Measurements from ENCODE around the gene UNC13D.

UNC13D gene

DNA sequence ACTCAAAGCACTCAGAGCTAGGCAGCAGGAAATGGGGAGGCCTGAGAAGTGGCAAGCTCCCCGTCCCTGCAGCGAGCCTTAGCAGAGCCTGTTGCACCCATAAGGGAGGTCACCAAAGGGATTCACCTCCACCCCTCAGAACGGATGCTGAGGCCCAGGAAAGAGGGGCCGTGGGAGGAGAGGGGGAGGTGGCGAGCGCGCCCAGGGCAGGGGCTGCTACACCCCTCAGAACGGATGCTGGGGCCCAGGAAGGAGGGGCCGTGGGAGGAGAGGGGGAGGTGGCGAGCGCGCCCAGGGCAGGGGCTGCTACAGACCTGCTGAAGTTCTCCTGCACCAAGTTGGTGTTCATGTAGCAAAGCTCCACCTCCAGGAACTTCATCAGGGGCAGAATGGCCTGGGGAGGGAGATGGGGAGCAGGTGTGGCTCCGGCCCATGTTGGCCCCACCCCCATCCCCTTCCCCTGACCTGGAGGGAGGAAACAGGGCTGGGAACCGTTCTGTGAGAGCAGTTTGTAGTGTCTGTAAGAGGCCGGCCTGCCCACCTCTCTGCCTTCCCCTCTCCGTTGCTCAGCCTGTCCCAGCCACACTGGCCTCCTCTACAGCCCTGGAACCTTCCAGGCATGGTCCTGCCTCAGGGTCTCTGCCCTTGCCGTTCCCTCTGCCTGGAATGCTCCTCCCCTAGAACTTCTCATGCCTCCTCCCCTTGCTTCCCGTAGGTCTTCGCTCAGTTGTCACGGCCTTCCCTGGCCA, 11.4 kb downstream of the UNC13D start:
- peak; percentile 30 for DNase-seq

DNA sequence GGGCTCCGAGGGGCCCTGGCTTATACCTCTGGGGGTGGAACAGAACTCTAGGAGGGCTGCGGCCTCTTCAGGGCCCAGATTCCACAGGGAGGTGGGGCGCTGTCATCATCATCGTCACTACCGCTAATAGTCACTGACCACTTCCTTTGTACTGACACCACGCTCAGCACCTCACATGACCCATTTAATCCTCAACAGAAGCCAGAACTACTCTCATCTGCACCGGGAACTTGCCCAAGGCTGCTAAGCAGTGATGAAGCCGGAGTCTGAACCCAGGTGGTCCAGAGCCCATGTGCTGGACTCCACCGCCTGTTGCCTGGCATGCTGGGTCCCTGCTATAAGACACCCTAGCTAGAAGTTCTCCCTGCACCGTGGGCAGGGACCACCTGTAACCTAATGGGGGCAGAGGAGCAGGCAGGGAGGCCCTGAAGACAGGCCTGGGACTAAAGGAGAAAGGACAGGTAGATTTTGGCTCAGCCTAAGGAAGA, 12.0 kb downstream of the UNC13D start:
- peak; percentile 60 for DNase-seq

DNA sequence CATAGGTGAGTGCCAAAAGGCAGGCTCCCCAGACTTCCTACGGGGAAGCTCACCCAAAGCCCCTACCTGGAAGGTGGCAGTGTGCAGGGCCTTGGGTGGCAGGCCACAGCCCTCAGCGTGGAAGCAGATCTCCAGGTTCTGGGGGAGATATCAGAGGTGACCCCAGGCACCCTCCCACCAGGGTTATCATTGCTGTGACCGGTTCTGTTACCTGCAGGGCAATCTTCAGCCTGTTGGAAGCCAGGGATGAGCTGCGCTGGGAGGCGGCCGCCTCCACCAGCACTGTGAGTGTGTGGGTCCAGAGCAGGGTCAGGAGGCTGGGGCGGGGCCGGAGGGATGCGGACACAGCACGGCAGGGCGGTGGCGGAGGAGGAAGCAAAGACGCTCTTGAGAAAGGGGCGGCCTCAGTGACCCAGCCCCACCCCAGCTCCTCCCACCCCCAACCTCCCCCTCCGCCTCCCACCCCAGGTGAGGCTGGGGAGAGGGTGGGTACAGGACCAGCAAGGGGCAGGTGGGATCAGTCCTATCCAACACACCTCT, 13.1 kb downstream of the UNC13D start:
- DNase-seq, result no peak

DNA sequence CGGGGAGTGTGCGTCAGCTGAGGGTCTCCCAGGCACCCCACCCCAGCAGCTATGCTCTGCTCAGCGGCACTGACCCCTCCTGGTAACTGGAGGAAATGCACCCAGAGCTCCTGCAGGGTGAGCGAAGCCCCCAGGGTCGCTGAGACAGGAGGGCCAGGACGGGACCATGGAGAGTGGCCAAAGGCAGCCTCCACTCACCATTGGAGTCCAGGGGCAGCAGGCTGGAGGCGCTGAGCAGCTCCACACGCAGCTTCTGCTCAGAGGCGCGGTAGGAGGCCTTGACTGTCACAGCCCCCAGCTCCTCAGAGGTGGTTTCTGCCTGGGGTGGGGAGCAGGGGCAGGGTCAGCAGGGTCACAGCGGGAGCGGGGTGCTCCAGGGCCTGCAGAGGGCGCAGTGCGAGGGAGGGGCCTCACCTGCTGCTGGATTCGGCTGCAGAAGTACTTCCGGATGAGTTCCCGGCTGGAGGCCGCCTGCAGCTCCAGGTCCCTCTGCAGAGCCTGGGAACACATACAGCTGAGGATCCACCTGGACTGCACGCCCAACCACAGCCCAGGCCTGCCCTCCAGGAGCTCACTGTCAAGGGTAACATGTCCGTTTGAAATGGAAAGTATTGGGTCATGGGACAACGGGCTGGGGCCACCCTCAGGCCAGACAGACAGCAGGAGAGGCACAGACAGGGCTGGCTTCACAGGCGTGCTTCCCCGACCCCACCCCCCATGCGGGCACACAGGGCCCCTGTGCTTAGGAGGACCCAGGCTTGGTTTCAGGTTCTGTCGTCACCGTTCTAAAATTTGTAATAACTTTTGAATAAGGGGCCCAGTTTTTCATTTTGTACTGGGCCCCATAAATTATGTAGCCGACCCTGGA, 13.8 kb downstream of the UNC13D start:
- peak; percentile 62 for DNase-seq

DNA sequence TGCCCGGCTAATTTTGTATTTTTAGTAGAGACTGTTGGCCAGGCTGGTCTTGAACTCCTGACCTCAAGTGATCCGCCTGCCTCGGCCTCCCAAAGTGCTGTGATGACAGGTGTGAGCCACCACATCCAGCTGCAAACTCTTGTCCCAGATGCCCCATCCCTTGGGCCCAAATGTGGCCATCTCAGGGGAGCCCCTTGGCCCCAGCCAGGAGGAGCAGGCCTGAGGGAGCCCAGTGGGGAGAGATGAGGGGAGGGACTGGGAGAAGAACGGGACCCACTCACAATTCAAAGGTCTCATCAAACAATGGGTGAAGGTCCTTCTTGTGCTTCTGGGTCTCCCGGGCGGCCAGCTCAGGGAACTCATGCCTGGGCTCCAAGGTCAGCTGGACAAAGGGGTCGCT, 14.5 kb downstream of the UNC13D start:
- DNase-seq, result no peak

DNA sequence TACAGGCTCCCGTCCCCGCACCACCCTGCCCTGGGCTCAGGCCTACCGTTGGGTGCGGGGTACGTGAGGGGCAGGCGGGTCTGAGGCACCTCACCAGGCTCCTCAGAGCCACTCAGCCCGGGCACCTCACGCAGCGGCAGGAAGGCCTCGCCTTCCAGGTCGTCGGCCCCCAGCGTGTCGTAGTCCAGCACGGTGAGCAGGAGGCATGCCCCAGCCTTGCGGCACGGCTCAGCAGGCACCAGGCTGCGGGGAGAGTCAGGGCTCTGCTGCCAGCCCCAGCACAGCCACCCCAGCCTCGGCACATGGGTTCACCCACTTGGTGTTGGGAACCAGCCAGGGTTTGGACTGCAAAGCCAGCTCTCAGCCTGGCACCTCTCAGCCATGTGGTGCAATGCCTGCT, 15.5 kb downstream of the UNC13D start:
- no peak for DNase-seq

DNA sequence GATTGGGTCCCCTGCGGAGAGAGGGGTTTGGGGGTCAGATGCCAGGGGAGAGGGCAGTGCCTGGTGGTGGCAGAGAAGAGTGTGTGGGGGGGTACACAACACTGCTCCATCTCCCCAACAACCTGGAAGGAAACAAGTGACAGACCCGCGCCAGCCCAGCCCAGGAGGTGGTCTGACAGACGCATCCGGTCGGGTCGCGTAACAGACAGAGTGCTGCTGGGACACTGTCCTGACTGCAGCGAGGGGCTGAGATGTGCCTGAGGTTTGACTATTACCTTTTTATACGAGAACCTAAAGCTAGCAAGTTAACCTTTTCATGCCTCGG, 16.2 kb downstream of the UNC13D start:
- DNase-seq, result no peak

DNA sequence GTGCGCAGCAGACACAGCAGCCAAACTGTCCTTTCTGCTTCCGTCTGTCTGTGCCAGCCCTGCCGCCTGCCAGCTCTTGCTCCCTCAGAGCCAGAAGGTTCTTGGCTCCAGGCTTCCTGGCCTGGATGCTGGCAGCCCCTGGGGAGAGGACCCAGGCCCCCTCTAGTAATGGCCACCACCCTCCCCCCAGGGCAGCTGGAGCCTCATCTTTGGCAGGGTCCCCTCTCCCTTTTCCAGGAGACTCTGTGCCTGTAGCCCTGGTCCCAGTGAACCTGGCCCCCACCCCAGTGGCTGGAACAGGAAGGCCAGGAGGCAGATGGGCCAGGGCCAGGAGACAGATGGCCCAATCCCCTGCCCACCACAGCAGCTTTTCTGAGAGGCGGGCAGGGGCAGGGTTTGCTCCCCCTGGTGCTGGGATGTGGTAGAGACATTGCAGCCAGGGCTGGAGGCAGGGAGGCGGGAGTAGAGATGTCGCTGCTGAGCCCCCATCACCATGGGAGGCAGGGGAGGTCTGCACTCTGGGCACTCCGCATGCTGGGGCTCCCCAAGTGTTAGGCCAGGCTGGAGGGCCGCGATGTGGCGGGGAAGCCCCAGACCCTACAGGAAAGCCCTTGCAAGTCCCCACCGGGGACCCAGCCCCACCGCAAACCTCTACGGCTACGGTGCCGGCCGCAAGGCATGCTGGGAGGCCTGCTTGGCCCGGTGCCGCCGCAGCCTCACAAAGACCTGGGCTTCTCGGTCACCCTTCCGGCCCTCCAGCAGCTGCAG, 16.7 kb downstream of the UNC13D start:
- DNase-seq, result peak; percentile 98

DNA sequence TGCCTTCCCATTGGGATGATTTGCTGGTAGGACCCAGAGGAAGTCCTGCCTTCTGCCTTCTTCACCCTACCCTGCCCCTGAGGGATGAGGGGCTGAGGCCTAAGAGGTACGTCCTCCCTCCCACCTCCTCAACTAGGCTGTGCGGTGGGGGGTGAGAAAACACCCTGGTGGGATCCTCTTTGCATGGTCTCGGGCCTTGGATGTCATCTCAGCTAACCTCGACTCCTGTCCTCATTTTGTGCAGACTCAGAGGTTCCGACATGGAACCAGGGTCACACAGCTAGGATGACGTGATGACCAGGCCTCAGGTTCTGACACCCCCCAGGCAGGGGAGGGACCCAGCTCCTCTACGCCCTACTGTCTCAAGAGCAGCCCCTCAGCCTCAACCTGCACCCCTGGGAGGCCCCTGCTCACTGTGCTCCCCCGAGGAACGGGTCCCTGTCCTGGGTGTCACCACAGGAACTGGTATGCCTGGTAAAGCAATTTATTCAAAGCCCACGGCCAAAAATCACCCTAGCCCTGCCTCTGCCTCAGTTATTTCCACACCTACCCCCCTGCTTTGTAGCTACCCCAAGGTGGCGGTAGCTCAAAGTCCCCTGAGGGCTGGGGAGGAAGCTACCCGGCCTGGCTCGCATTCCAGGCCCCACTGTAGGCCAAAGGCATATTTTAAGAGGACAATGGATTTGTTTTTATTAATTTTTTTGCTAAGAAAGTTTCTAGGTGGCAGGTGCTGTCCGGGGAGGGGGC, 17.5 kb downstream of the UNC13D start:
- DNase-seq, result peak; percentile 58

DNA sequence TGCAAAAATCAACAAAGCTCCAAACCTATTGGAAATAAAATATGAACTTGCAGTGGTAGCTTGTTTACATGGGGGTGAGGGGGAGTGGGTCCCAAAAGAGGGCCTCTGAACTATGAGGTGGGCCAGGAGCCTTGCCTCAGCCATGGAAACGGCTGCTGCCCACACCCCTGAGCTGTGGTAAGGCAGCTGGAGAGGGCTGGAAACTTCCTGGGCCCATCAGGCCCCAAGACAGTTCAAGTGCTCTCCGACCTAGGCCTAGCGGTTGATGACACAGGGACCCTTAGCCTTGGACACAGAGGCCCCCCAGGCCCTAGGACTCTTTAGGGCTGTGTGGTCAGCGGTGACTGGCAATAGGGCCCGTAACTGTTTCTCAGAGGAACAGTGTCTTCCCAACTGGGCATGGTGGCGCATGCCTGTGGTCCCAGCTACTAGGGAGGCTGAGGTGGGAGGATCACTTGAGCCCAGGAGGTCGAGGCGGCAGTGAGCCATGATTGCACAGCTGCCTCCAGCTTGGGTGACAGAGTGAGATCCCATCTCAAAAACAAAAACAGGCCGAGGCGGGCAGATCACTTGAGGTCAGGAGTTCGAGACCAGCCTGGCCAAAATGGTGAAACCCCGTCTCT, 18.3 kb downstream of the UNC13D start:
- no peak for DNase-seq

DNA sequence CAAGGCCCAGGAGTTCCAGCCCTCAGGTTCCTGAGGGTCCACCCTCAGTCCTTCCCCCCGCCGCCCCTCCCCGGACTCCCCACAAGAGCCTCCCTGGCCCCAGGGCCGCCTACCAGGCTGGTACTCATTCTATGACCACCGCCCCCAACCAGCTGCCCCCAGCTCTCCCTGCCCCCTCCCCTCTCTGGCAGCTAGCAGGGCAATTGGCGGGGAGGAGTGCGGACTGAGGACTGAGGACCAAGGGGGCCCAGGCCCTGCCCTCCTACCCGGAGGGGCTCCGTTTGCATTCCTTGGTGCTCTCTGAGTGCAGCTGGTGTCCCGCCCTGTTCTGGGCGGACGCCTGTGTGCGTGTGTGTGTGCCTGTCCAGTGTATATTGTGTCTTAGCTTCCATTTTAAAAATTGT, 19.1 kb downstream of the UNC13D start:
- DNase-seq, result no peak

DNA sequence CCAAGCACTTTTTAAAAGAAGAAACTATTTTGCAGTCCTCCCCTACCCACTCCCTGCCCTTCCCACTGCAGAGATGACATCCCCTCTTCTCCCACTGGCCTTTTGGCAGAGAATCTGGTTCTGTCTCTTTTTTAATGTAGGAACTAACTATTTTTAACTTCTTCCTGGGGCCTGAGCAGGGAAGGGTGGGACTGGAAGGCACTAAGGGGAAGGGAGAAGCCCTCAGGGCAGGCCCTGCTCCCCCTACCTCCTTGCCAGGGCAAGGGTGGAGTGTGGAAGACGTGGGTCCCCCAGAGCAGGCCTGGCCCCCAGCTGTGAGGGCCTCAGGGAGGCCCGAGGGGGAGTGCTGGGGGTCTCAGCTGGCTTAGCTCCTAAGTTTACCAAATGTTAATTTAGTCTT, 19.5 kb downstream of the UNC13D start:
- no peak for DNase-seq

DNA sequence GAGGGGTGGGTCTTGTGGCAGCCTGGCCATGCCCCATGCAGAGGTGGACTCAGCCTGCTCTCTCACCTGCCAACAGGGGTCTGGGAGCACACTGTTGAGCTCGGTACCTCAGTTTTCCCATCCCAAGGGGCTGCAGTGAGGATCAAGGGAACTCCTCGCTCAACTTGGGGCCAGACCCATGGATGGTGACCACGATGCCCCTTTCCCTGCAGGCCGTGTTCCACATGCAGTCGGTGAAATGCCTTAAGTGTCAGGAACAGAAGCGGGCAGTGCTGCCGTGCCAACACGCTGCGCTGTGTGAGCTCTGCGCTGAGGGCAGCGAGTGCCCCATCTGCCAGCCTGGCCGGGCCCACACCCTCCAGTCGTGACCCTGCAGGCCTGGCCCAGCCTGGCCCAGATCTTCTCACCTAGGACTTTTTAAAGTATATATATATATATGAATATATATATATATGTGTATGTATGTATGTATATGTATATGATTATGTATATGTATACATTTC, 20.1 kb downstream of the UNC13D start:
- no peak for DNase-seq

DNA sequence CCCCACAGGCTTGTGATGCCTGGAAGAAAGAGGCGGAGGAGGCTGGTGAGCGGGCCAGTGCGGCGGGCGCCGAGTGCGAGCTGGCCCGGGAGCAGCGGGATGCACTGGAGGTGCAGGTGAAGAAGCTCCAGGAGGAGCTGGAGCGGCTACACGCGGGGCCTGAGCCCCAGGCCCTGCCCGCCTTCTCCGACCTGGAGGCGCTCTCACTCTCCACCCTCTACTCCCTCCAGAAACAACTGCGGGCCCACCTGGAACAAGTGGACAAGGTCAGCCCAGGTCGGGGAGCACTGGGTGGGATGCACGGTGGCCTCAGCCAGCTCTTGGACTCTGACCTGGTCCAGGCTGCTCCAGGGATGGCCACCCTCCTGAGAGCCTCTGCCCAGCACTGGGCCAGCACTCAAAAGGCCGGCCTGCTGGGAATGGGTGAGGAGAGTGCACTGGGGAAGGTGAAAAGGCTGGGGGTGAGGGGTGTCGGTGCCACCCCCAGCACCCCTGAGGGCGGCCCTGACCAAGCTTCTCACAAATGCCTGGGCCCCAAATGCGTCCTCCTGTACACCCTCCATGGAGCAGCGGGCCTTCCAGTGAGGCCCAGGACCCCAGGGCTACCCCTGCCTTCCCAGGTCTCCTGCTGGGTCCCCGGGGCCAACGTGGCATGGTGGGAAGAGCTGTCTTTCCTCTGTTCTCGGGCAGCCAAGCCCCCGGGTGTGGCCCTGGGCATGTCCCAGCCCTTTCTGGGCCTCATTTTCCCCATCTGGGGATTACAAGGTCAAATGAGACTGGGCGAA, 20.8 kb downstream of the UNC13D start:
- DNase-seq, result no peak

DNA sequence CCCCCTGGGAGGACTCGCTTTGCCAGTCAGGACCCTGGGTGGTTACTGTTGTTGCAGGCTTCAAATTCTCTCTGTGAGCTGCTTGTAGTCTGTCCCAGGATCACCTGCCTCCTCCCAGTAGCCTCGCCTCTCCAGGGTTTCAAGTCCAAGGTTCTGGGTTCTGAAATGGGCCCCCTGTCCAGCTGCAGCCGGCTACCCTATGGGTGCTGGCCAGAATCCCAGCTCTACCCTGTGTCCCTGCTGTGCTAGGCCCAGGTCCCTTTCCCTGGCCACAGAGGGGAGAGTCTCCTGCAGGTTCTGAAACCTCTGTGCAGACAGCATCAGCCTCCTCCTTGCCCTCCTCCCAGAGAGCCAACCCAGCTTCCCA, 21.4 kb downstream of the UNC13D start:
- no peak for DNase-seq

DNA sequence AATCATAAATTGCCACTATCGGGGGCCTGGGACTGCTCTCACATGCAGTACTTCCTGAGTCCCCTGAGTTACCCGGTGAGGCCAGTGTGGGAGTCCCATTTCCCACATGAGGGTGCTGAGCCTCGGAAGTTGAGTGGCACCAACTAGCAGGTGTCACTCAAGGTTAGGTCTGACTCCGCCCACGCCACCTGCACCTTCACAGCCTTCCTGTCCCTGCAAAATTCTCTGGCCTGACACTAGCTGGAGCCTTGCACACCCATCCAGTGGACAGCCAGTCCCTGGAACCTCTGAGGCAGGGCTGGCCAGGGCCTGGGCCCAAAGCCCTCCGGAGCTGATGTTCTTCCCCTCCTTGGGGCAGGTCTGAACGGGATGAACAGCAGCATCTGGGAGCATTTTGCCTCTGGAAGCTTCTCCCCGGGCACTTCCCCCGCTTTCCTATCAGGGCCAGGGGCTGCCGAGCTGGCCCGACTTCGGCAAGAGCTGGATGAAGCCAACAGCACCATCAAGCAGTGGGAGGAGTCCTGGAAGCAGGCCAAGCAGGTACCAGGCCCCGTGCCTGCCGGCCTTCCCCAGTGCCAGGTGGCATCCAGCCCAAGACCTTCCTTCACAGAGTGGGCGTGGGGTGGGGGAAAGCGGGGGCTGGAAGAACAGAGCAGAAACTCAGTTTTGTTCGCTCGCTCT, 21.9 kb downstream of the UNC13D start:
- no peak for DNase-seq

DNA sequence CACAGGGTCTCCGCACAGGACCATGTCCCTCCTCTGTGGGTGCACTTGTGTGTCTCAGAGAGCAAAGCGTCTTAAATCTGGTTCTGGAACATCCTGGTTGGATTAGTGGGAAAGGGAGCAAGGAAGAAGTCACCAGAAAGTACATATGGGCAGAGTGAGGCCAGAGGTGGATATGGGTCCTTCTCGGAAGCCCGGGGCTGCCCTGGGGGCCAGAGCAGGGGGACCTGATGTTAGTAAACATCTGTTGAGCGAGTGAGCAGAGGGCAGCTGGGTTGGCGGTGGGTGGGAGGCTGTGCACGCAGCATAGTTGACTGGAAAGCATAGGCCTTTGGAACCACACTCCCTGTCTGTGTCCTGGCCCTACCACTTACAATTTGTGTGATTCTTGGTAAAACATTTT, 22.7 kb downstream of the UNC13D start:
- DNase-seq, result no peak

DNA sequence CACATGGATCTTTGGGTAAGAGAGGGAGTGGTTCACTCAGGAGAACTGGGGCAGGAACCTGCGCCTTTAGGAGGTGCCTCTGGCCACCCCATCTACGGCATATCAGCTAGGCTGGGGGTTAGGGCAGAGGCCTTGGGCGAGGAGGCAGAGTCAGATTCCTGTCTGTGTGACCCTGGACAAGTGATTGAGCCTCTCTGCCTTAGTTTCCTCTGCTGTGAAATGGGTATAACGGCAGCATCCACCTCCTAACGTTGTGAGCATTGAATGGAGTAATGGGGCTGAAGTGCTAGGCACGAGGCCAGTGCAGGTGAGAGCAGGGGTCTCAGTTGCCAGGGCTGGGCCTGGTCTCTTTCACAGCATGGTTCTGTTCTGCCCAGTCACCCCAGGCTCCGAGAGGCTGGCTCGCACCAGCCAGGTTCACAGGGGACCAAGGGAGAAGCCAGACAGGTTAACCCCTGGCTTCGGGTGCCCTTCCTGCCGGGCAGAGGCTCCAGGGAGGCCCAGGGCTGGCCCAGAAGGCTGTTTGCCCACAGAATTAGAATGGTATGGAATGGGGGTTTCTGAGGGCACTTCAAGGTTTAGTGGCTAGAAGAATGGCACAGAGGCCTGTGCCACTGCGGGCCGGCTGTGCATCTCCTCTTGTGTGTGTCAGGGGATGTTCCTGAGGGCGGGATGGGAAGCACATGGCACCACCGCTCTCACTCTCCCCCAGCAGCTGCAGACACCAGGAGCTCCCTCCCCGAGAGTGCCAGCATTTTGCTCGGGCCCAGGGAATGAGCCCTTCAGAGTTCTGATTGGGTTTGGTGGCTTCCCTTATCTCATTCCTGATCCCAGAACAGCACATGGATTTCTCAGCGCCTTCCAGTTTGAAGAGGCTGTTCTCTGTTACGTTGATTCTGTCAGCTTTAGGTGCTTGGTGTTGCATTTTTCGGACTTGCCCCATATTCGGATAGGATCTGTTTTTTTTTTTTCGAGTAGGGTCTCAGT, 23.8 kb downstream of the UNC13D start:
- DNase-seq, result no peak

DNA sequence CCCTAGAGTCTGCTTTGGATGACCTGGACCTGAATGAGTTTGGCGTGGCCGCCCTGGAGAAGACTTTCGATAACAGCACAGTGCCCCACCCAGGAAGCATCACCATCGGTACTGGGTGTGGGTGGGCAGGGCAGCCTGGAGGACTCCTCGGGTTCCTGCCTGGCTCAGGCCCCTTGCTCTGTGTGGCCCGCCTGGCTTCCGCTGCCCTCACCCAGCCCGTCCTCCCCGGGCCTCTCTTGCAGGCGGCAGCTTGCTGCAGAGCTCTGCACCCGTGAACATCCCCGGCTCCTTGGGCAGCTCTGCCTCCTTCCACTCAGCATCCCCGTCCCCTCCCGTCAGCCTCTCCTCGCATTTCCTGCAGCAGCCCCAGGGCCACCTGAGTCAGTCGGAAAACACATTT, 24.5 kb downstream of the UNC13D start:
- no peak for DNase-seq

Measured in NCI-H82 (cell line).